Neural cell (in vitro differentiated cells): ENCODE measurements around the gene FLT3LG. TPM values are rescaled to one million over a fixed set of nuclear protein-coding genes. Genes with fewer than 3 reads are reported as not detected.

ENCODE experiments used
- H2AFZ ChIP-seq: fragments of 200-600, 300-800 bp; sonication (generic), shearing (Covaris generic); 2 replicates; pipeline ENCODE4 v1.6.0; 2014; ENCODE audit warnings: low read depth, mild to moderate bottlenecking, antibody characterized with exemption, low read length, moderate library complexity
- H3F3A ChIP-seq: fragments of 200-600 bp; shearing (Covaris generic); 2 replicates; pipeline ENCODE4 v1.6.1; 2016; ENCODE audit warnings: mild to moderate bottlenecking, moderate library complexity, mixed read lengths, antibody characterized with exemption, low read length; ENCODE audit not compliant: insufficient read depth, poor library complexity, severe bottlenecking
- H3K27ac ChIP-seq: fragments of 200-600, 300-800 bp; sonication (generic), shearing (Covaris generic); 2 replicates; pipeline ENCODE4 v1.5.1; 2014; ENCODE audit warnings: mild to moderate bottlenecking, low read length, moderate library complexity
- H3K27me3 ChIP-seq: fragments of 300-800, 200-600 bp; sonication (generic), shearing (Covaris generic); 2 replicates; pipeline ENCODE4 v1.6.0; 2014; ENCODE audit warnings: mild to moderate bottlenecking, low read depth, low read length, moderate library complexity; ENCODE audit not compliant: insufficient read depth
- H3K36me3 ChIP-seq: fragments of 300-800, 200-600 bp; sonication (generic), shearing (Covaris generic); 2 replicates; pipeline ENCODE4 v1.5.1; 2014; ENCODE audit warnings: mild to moderate bottlenecking, antibody characterized with exemption, low read length, moderate library complexity; ENCODE audit not compliant: insufficient read depth
- H3K4me2 ChIP-seq: fragments of 300-800, 200-600 bp; sonication (generic), shearing (Covaris generic); 2 replicates; pipeline ENCODE4 v1.6.0; 2014; ENCODE audit warnings: mild to moderate bottlenecking, low read length
- H3K4me3 ChIP-seq: fragments of 300-800, 200-600 bp; sonication (generic), shearing (Covaris generic); 2 replicates; pipeline ENCODE4 v1.5.1; 2014; ENCODE audit warnings: mild to moderate bottlenecking, low read length, moderate library complexity
- H3K79me2 ChIP-seq: fragments of 200-600 bp; shearing (Covaris generic); replicated peaks from 2 replicates; pipeline ENCODE4 v1.6.0; 2014; ENCODE audit warnings: mild to moderate bottlenecking, low read length, moderate library complexity; ENCODE audit not compliant: insufficient read depth
- H3K9ac ChIP-seq: fragments of 300-800, 200-600 bp; sonication (generic), shearing (Covaris generic); 2 replicates; pipeline ENCODE4 v1.6.1; 2016; ENCODE audit warnings: mild to moderate bottlenecking, low read length, mixed read lengths
- H3K9me2 ChIP-seq: fragments of 200-600 bp; shearing (Covaris generic); 2 replicates; pipeline ENCODE4 v1.6.1; 2016; ENCODE audit warnings: mild to moderate bottlenecking, low read length, mixed read lengths; ENCODE audit not compliant: insufficient read depth
- H3K9me3 ChIP-seq: fragments of 200-600, 300-800 bp; sonication (generic), shearing (Covaris generic); 2 replicates; pipeline ENCODE4 v1.6.1; 2016; ENCODE audit warnings: mild to moderate bottlenecking, mixed run types, low read length, moderate library complexity, mixed read lengths
- H4K20me1 ChIP-seq: fragments of 200-600 bp; shearing (Covaris generic); 2 replicates; pipeline ENCODE4 v1.6.1; 2016; ENCODE audit warnings: mild to moderate bottlenecking, mixed run types; ENCODE audit not compliant: insufficient read depth
- CTCF ChIP-seq: fragments of 450-650 bp; IDR thresholded peaks from 2 replicates; pipeline ENCODE4 v1.5.1; 2014; ENCODE audit warnings: antibody characterized with exemption, mild to moderate bottlenecking, moderate library complexity; ENCODE audit not compliant: poor library complexity, severe bottlenecking
- EP300 ChIP-seq: fragments of 450-650 bp; conservative IDR thresholded peaks from 2 replicates; pipeline ENCODE4 v1.6.1; 2014; ENCODE audit warnings: antibody characterized with exemption, mild to moderate bottlenecking, moderate library complexity; ENCODE audit not compliant: poor library complexity, severe bottlenecking
- EZH2 ChIP-seq: fragments of 200-600, 300-800 bp; shearing (Covaris generic), sonication (generic); IDR thresholded peaks from 2 replicates; pipeline ENCODE4 v1.6.1; 2014; ENCODE audit warnings: antibody characterized with exemption, low read length, borderline replicate concordance, mild to moderate bottlenecking; ENCODE audit not compliant: insufficient read depth, poor library complexity, severe bottlenecking
- MXI1 ChIP-seq: fragments of 450-650 bp; conservative IDR thresholded peaks from 2 replicates; pipeline ENCODE4 v1.6.1; 2014; ENCODE audit warnings: antibody characterized with exemption, mild to moderate bottlenecking; ENCODE audit not compliant: poor library complexity, severe bottlenecking
- POLR2AphosphoS5 ChIP-seq: IDR thresholded peaks from 2 replicates; pipeline ENCODE4 v1.6.1; 2012
- RAD21 ChIP-seq: fragments of 450-650 bp; conservative IDR thresholded peaks from 2 replicates; pipeline ENCODE4 v1.6.1; 2014; ENCODE audit warnings: antibody characterized with exemption, mild to moderate bottlenecking, moderate library complexity
- REST ChIP-seq: IDR thresholded peaks from 2 replicates; pipeline ENCODE4 v1.6.1; 2012; ENCODE audit warnings: borderline replicate concordance
- SMC3 ChIP-seq: fragments of 450-650 bp; conservative IDR thresholded peaks from 2 replicates; pipeline ENCODE4 v1.6.1; 2014; ENCODE audit warnings: antibody characterized with exemption, mild to moderate bottlenecking, moderate library complexity; ENCODE audit not compliant: poor library complexity
- TAF1 ChIP-seq: IDR thresholded peaks from 2 replicates; pipeline ENCODE4 v1.6.1; 2012; ENCODE audit warnings: low read depth
- polyA plus RNA-seq: library from polyadenylated mRNA; depleted of rRNA; stranded (reverse); fragments of >200 nt; gene quantifications from 2 replicates; pipeline ENCODE4 v1.2.3, GENCODE V29; 2014

FLT3LG gene
- polyA plus RNA-seq, 1 donor from 2014 or later = not detected

- H3F3A ChIP-seq = peaks cover 5% of the 10 kb centered on the region
- H4K20me1 ChIP-seq = no peaks in the 10 kb centered on the region
- H3K4me2 ChIP-seq = no peak overlapping the region
- H3K79me2 ChIP-seq = peaks cover 6% of the 10 kb centered on the region
- no peak overlapping the region for H3K4me3 ChIP-seq
- no peak overlapping the region for H2AFZ ChIP-seq
- TF ChIP-seq CTCF (no peak), EZH2 (no peak), MXI1 (no peak)
- no peaks in the 10 kb centered on the region for H3K27me3 ChIP-seq
- no peaks in the 10 kb centered on the region for H3K9me3 ChIP-seq
- H3K9me2 ChIP-seq = no peaks in the 10 kb centered on the region
- H3K36me3 ChIP-seq = no peaks in the 10 kb centered on the region
- H3K9ac ChIP-seq = no peak overlapping the region
- H3K27ac ChIP-seq = no peak overlapping the region
Measured at GRCh38 chr19:49448432-49448786, 25.6 kb upstream of the FLT3LG start.

GRCh38 chr19:49450405-49450804, 23.6 kb upstream of the FLT3LG start:
- TF ChIP-seq EZH2 = no peak
- TF ChIP-seq RAD21 = no peak
- no peak for TF ChIP-seq MXI1
- no peak for TF ChIP-seq SMC3
- TF ChIP-seq TAF1 = no peak
- TF ChIP-seq EP300 = no peak
- TF ChIP-seq REST = no peak
- no peak for TF ChIP-seq CTCF
- no peak for TF ChIP-seq POLR2AphosphoS5
- H3K79me2 ChIP-seq = peaks cover 6% of the 10 kb centered on the region
- no peak overlapping the region for H2AFZ ChIP-seq
- no peaks in the 10 kb centered on the region for H3K9me3 ChIP-seq
- peak overlapping the region; percentile 85 for H3K4me3 ChIP-seq
- peaks cover 5% of the 10 kb centered on the region for H3F3A ChIP-seq
- H4K20me1 ChIP-seq = no peaks in the 10 kb centered on the region
- H3K9me2 ChIP-seq = no peaks in the 10 kb centered on the region
- H3K4me2 ChIP-seq = peak overlapping the region; percentile 45
- H3K36me3 ChIP-seq = no peaks in the 10 kb centered on the region
- peak overlapping the region; percentile 78 for H3K9ac ChIP-seq
- H3K27me3 ChIP-seq = no peaks in the 10 kb centered on the region
- no peak overlapping the region for H3K27ac ChIP-seq
